KMS-11 (cell line): Measurements from ENCODE around the gene MRPL38.
"Not testable (repeated sequence)": the region's sequence is repeated elsewhere in the genome, so short reads cannot be mapped to it uniquely, and the experiment has no call there.

Experiments used
- H2AFZ ChIP-seq: fragments of 200-600 bp; sonication (generic); 2 replicates; pipeline ENCODE4 v1.6.1; 2016; ENCODE audit warnings: antibody characterized with exemption, mixed run types, low read depth
- H3K27ac ChIP-seq: fragments of 200-600 bp; sonication (generic); 2 replicates; pipeline ENCODE4 v1.6.1; 2016; ENCODE audit warnings: mild to moderate bottlenecking, mixed run types
- H3K27me3 ChIP-seq: fragments of 200-600 bp; sonication (generic); 2 replicates; pipeline ENCODE4 v1.6.1; 2017; ENCODE audit warnings: mild to moderate bottlenecking, low read depth, mixed run types, moderate library complexity; ENCODE audit not compliant: insufficient read depth
- H3K36me3 ChIP-seq: fragments of 200-600 bp; sonication (generic); 2 replicates; pipeline ENCODE4 v1.6.1; 2017; ENCODE audit warnings: mild to moderate bottlenecking, mixed run types; ENCODE audit not compliant: insufficient read depth
- H3K4me1 ChIP-seq: fragments of 200-600 bp; sonication (generic); 2 replicates; pipeline ENCODE4 v1.6.1; 2016; ENCODE audit warnings: mild to moderate bottlenecking, low read depth, mixed run types; ENCODE audit not compliant: poor library complexity, severe bottlenecking
- H3K4me2 ChIP-seq: fragments of 200-600 bp; sonication (generic); 2 replicates; pipeline ENCODE4 v1.7.0; 2016; ENCODE audit warnings: mild to moderate bottlenecking, mixed run types
- H3K4me3 ChIP-seq: fragments of 200-600 bp; sonication (generic); IDR thresholded peaks from 2 replicates; pipeline ENCODE4 v1.6.1; 2017; ENCODE audit warnings: low read depth, low read length, mixed read lengths; ENCODE audit not compliant: insufficient read depth
- H3K79me2 ChIP-seq: fragments of 200-600 bp; sonication (generic); 2 replicates; pipeline ENCODE4 v1.6.1; 2016; ENCODE audit warnings: low read depth, mixed run types; ENCODE audit not compliant: insufficient read depth
- H3K9ac ChIP-seq: fragments of 200-600 bp; sonication (generic); 2 replicates; pipeline ENCODE4 v1.6.1; 2016; ENCODE audit warnings: mild to moderate bottlenecking, mixed run types
- H4K20me1 ChIP-seq: fragments of 200-600 bp; sonication (generic); 2 replicates; pipeline ENCODE4 v1.6.1; 2016; ENCODE audit warnings: mild to moderate bottlenecking, mixed run types; ENCODE audit not compliant: insufficient read depth
- TF ChIP-seq, protein P1 (sequence below): fragments of 200-600 bp; sonication (generic); conservative IDR thresholded peaks from 2 replicates; pipeline ENCODE4 v1.6.1; 2017; ENCODE audit warnings: low read depth, mild to moderate bottlenecking, antibody characterized with exemption, low read length, moderate library complexity, mixed read lengths

MRPL38 gene

DNA sequence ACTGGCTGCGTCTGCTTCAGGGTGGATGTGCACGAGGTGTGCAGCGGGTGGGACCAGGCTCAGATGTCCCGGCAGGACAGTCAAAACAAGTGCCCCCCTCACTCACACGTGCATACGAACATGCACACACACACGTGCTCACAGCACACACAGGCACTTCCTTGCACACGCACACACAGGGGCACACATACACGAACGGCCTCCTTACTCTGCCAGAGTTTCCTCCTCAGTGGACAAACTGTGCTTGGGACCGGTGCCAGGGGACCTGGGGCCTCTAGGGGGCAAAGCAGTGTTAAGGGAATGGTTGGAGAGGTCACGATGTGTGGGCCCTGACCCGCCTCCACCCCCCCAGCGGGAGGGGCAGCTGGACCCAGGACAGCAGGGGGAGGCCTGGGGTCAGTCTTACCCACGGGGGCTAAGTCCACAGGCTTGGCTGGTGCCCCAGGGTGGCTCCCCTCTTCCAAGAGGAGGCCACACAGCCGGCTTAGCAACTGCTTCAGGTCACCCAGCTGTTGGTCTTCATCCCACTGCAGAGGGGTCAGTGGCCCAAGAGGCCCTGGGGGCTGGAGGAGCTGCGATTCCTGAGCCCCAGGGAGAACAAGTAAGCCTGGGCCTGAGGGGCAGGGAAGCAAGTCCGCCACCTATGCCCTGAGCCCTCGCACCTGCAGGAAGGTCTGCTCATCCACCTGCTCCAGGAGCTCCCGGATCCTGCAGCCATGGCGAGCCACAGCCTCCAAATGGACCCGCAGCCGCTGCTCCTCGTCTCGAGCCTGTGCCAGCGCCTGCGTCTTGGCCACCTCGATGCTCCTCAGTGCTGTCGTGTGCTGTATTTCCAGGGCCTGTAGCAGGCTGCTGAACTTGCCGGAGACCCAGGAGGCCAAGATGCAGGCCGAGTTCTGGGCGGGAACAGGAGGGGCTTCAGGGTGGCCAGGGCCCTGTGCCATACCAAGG is 12.8 kb downstream of the MRPL38 start:
- TF ChIP-seq, protein P1, sequence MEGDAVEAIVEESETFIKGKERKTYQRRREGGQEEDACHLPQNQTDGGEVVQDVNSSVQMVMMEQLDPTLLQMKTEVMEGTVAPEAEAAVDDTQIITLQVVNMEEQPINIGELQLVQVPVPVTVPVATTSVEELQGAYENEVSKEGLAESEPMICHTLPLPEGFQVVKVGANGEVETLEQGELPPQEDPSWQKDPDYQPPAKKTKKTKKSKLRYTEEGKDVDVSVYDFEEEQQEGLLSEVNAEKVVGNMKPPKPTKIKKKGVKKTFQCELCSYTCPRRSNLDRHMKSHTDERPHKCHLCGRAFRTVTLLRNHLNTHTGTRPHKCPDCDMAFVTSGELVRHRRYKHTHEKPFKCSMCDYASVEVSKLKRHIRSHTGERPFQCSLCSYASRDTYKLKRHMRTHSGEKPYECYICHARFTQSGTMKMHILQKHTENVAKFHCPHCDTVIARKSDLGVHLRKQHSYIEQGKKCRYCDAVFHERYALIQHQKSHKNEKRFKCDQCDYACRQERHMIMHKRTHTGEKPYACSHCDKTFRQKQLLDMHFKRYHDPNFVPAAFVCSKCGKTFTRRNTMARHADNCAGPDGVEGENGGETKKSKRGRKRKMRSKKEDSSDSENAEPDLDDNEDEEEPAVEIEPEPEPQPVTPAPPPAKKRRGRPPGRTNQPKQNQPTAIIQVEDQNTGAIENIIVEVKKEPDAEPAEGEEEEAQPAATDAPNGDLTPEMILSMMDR, result no peak
- H4K20me1 ChIP-seq, result no peaks in the 10 kb centered on the region
- no peak overlapping the region for H3K9ac ChIP-seq
- H3K4me1 ChIP-seq, result peaks cover 20% of the 10 kb centered on the region
- no peaks in the 10 kb centered on the region for H3K27me3 ChIP-seq
- H3K27ac ChIP-seq, result no peak overlapping the region
- peaks cover 28% of the 10 kb centered on the region for H3K79me2 ChIP-seq
- no peak overlapping the region for H2AFZ ChIP-seq
- no peak overlapping the region for H3K4me2 ChIP-seq
- no peak overlapping the region for H3K4me3 ChIP-seq
- H3K36me3 ChIP-seq, result no peaks in the 10 kb centered on the region

DNA sequence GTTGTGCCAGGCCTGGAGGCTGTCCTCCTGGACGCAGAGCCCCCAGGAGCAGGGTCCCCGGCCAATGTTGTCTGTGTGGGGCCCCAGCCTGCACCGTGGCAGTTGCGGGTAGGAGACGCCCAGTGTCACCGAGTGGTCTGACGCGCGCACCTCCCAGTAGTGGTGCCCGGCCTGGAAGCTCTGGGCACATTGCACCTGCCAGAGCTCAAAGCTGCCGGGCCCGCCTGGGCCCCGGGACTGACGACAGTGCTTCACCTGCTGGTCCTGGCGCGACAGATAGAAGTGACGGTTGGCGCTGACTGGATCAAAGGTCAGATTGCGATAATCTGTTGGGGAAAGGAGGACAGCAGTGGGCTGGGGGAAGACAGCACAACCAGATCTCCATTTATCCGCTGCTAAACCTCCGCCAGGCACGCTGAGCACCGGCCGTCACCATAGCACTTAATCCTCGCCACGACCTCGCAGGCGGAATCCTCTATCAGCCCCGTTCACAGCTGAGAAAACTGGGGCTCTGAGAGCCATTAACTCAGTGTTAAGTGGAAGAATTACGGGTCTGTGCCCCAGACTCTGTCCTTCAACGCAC is 13.6 kb downstream of the MRPL38 start:
- Histone ChIP-seq H3K79me2 (peaks cover 27% of the 10 kb centered on the region), H3K4me3 (no peak overlapping the region), H3K36me3 (no peaks in the 10 kb centered on the region), H3K9ac (no peak overlapping the region), H3K4me2 (no peak overlapping the region), H3K27me3 (no peaks in the 10 kb centered on the region), H3K4me1 (peaks cover 20% of the 10 kb centered on the region), H3K27ac (no peak overlapping the region), H4K20me1 (no peaks in the 10 kb centered on the region), H2AFZ (no peak overlapping the region)
- TF ChIP-seq, protein P1, result no peak

DNA sequence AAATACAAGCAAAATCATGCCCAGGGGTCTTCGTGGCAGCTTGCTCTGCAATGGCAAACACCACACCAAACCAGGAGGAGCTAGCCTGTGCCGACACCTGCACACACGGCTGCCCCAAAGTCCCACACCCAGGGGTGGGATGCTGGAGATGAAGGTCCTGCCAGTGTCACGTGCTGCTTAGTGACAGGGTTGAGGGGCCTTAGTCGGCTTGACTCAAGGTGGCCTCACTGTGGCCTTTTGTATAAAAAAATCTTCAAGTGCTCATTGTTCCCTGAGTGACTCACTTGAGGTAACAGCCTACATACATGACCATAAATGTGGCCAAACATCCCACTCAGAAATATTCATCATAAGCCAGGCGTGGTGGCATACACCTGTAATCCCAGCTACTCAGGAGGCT is 15.2 kb downstream of the MRPL38 start:
- H3K4me2 ChIP-seq, result no peak overlapping the region
- H3K27me3 ChIP-seq, result no peaks in the 10 kb centered on the region
- no peak overlapping the region for H3K4me3 ChIP-seq
- no peak overlapping the region for H3K27ac ChIP-seq
- peaks cover 11% of the 10 kb centered on the region for H3K79me2 ChIP-seq
- H3K36me3 ChIP-seq, result no peaks in the 10 kb centered on the region
- TF ChIP-seq, protein P1, result no peak
- H4K20me1 ChIP-seq, result no peaks in the 10 kb centered on the region
- H3K4me1 ChIP-seq, result peaks cover 8% of the 10 kb centered on the region
- no peak overlapping the region for H2AFZ ChIP-seq
- no peak overlapping the region for H3K9ac ChIP-seq

DNA sequence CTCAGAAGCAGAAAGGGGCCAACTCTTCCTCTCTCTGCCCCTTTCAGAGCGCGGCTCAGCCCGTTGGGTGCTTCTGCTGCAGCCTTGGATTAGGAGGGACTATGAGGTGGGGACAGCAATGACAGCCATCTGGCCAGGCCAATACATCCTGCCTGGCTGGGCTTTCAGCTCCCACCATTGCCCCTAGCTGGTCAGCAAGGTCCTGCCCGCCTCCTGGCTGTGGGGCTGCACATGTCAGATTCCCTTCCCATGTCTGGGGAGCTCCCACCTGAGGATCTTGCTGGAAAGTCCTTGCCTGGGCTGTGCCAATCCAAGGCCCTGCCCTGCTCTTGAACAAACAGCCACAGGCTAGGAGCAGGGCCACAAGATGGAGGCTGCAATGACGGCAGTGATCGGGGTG is 16.2 kb downstream of the MRPL38 start:
- no peak overlapping the region for H2AFZ ChIP-seq
- H3K4me3 ChIP-seq, result no peak overlapping the region
- no peaks in the 10 kb centered on the region for H3K36me3 ChIP-seq
- H3K27ac ChIP-seq, result no peak overlapping the region
- H3K4me1 ChIP-seq, result no peaks in the 10 kb centered on the region
- H3K27me3 ChIP-seq, result no peaks in the 10 kb centered on the region
- TF ChIP-seq, protein P1, result no peak
- 0 out of 2 replicates have a peak, but pooled peaks cover 1% of the 10 kb centered on the region for H3K79me2 ChIP-seq
- no peaks in the 10 kb centered on the region for H4K20me1 ChIP-seq
- no peak overlapping the region for H3K9ac ChIP-seq
- H3K4me2 ChIP-seq, result no peak overlapping the region

DNA sequence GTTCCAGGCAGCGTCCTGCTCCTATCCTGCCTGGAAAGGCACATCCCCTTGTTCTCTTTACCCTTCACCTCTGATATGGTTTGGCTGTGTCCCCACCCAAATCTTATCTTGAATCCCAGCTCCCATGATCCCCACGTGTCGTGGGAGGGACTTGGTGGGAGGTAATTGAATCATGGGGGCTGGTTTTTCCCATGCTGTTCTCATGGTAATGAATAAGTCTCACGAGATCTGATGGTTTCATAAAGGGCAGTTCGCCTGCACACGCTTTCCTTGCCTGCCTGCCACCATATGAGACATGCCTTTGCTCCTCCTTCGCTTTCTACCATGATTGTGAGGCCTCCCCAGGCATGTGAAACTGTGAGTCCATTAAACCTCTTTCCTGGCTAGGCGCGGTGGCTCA is 18.8 kb downstream of the MRPL38 start:
- not testable (repeated sequence) for H3K4me3 ChIP-seq, H3K4me2 ChIP-seq, H3K27me3 ChIP-seq, H3K27ac ChIP-seq, H2AFZ ChIP-seq, H3K36me3 ChIP-seq, H3K9ac ChIP-seq, H4K20me1 ChIP-seq, H3K79me2 ChIP-seq, H3K4me1 ChIP-seq
